Neural progenitor cell (in vitro differentiated cells): ENCODE results near the gene SEC22A. TPM values are rescaled to one million over a fixed set of nuclear protein-coding genes. Genes with fewer than 3 reads are reported as not detected.

Experiments used
- DNase-seq: peaks from one replicate; pipeline ENCODE4 v3.0.0-alpha.2; 2016; ENCODE audit warnings: low spot score
- H2AFZ ChIP-seq: fragments of 200-600 bp; sonication (generic); replicated peaks from 2 replicates; pipeline ENCODE4 v1.6.1; 2016; ENCODE audit warnings: antibody characterized with exemption
- H3F3A ChIP-seq: fragments of 200-600 bp; sonication (generic); 2 replicates; pipeline ENCODE4 v1.6.1; 2016; ENCODE audit warnings: antibody characterized with exemption, low read depth
- H3K27ac ChIP-seq: fragments of 200-600 bp; sonication (generic); 2 replicates; pipeline ENCODE4 v1.5.1; 2016; ENCODE audit warnings: mild to moderate bottlenecking
- H3K27me3 ChIP-seq: fragments of 200-600 bp; sonication (generic); 2 replicates; pipeline ENCODE4 v1.6.1; 2016; ENCODE audit warnings: mild to moderate bottlenecking, moderate library complexity
- H3K36me3 ChIP-seq: fragments of 200-600 bp; sonication (generic); 2 replicates; pipeline ENCODE4 v1.5.1; 2016
- H3K4me1 ChIP-seq: fragments of 200-600 bp; sonication (generic); 2 replicates; pipeline ENCODE4 v1.6.1; 2016; ENCODE audit warnings: mixed run types
- H3K4me2 ChIP-seq: fragments of 200-600 bp; sonication (generic); 2 replicates; pipeline ENCODE4 v1.6.1; 2016
- H3K4me3 ChIP-seq: fragments of 200-600 bp; sonication (generic); 2 replicates; pipeline ENCODE4 v1.5.1; 2016
- H3K79me2 ChIP-seq: fragments of 200-600 bp; sonication (generic); 2 replicates; pipeline ENCODE4 v1.6.1; 2016; ENCODE audit warnings: low read depth
- H3K9ac ChIP-seq: fragments of 200-600 bp; sonication (generic); 2 replicates; pipeline ENCODE4 v1.6.1; 2016
- H3K9me3 ChIP-seq: fragments of 200-600 bp; sonication (generic); 2 replicates; pipeline ENCODE4 v1.5.1; 2016; ENCODE audit warnings: low read depth
- H4K20me1 ChIP-seq: fragments of 200-600 bp; sonication (generic); 2 replicates; pipeline ENCODE4 v1.6.1; 2016; ENCODE audit warnings: low read depth
- H3K27ac Mint-ChIP-seq: 3 replicates; pipeline ENCODE4 v1.8.0; 2021; ENCODE audit warnings: mixed read lengths
- H3K27me3 Mint-ChIP-seq: 2 replicates; pipeline ENCODE4 v1.8.0; 2022; ENCODE audit warnings: low read depth, mild to moderate bottlenecking, inconsistent platforms, moderate library complexity, mixed read lengths; ENCODE audit not compliant: insufficient read depth
- H3K36me3 Mint-ChIP-seq: 3 replicates; pipeline ENCODE4 v1.8.0; 2021; ENCODE audit warnings: mixed read lengths
- H3K4me1 Mint-ChIP-seq: 3 replicates; pipeline ENCODE4 v1.8.0; 2021; ENCODE audit warnings: mixed read lengths
- H3K4me3 Mint-ChIP-seq: 3 replicates; pipeline ENCODE4 v1.8.0; 2021; ENCODE audit warnings: mild to moderate bottlenecking, moderate library complexity, mixed read lengths
- H3K9me3 Mint-ChIP-seq: 3 replicates; pipeline ENCODE4 v1.8.0; 2020; ENCODE audit warnings: mixed read lengths
- CTCF ChIP-seq: fragments of 200-600 bp; sonication (generic); IDR thresholded peaks from 2 replicates; pipeline ENCODE4 v1.5.1; 2017; ENCODE audit warnings: antibody characterized with exemption, mild to moderate bottlenecking
- EZH2 ChIP-seq: fragments of 200-600 bp; sonication (generic); IDR thresholded peaks from 2 replicates; pipeline ENCODE4 v1.6.1; 2017; ENCODE audit warnings: antibody characterized with exemption, mild to moderate bottlenecking, moderate library complexity
- EZH2phosphoT487 ChIP-seq: fragments of 200-600 bp; sonication (generic); IDR thresholded peaks from 2 replicates; pipeline ENCODE4 v1.6.1; 2017; ENCODE audit warnings: antibody characterized with exemption
- total RNA-seq: library from RNA; depleted of rRNA; stranded (reverse); fragments of >200 nt; gene quantifications from 2 replicates; pipeline ENCODE4 v1.2.3, GENCODE V29; 2015; ENCODE audit warnings: low replicate concordance

The SEC22A gene
- total RNA-seq, 1 donor from 2014 or later: 26.4 TPM

- no peaks in the 10 kb centered on the region for H3K79me2 ChIP-seq
- Mint-ChIP-seq H3K27me3 (no peaks in the 10 kb centered on the region), H3K9me3 (peaks cover 5% of the 10 kb centered on the region)
These were observed 61.1 kb downstream of the SEC22A start for GRCh38 chr3:123262868-123263267.

GRCh38 chr3:123263941-123264340, 62.2 kb downstream of the SEC22A start:
- no peak overlapping the region for H3K27ac Mint-ChIP-seq
- TF ChIP-seq CTCF: no peak
- TF ChIP-seq EZH2phosphoT487: no peak
- no peak for TF ChIP-seq EZH2
- H3K4me3 Mint-ChIP-seq: no peak overlapping the region

More at GRCh38 chr3:123262868-123263267, 61.1 kb downstream of the SEC22A start:
- no peak overlapping the region for H3K4me3 ChIP-seq
- no peak overlapping the region for H3K9ac ChIP-seq
- H3K27ac ChIP-seq: no peak overlapping the region
- no peaks in the 10 kb centered on the region for H3F3A ChIP-seq
- no peak overlapping the region for H2AFZ ChIP-seq
- Mint-ChIP-seq H3K4me3 (no peak overlapping the region), H3K36me3 (peaks cover 19% of the 10 kb centered on the region), H3K4me1 (no peaks in the 10 kb centered on the region), H3K27ac (no peak overlapping the region)
- H3K36me3 ChIP-seq: no peaks in the 10 kb centered on the region
- no peaks in the 10 kb centered on the region for H3K27me3 ChIP-seq
- no peaks in the 10 kb centered on the region for H4K20me1 ChIP-seq
- no peak for TF ChIP-seq EZH2phosphoT487
- TF ChIP-seq CTCF: no peak
- TF ChIP-seq EZH2: no peak
- no peak for DNase-seq
- no peak overlapping the region for H3K4me2 ChIP-seq
- no peaks in the 10 kb centered on the region for H3K9me3 ChIP-seq
- no peaks in the 10 kb centered on the region for H3K4me1 ChIP-seq

GRCh38 chr3:123267821-123268220, 66.1 kb downstream of the SEC22A start:
- H3K27ac Mint-ChIP-seq: no peak overlapping the region
- Histone ChIP-seq H4K20me1 (no peaks in the 10 kb centered on the region), H3K79me2 (no peaks in the 10 kb centered on the region), H3K9ac (no peak overlapping the region), H3K27me3 (no peaks in the 10 kb centered on the region), H3K4me1 (no peaks in the 10 kb centered on the region), H3F3A (no peaks in the 10 kb centered on the region), H3K4me3 (no peak overlapping the region), H2AFZ (no peak overlapping the region), H3K36me3 (no peaks in the 10 kb centered on the region), H3K27ac (no peak overlapping the region), H3K4me2 (no peak overlapping the region), H3K9me3 (no peaks in the 10 kb centered on the region)
- peaks cover 25% of the 10 kb centered on the region for H3K36me3 Mint-ChIP-seq
- DNase-seq: no peak
- H3K27me3 Mint-ChIP-seq: no peaks in the 10 kb centered on the region
- H3K4me1 Mint-ChIP-seq: no peaks in the 10 kb centered on the region
- peaks cover 5% of the 10 kb centered on the region for H3K9me3 Mint-ChIP-seq
- TF ChIP-seq EZH2phosphoT487: no peak
- peak; percentile 28 for TF ChIP-seq CTCF
- H3K4me3 Mint-ChIP-seq: no peak overlapping the region

More at GRCh38 chr3:123263941-123264340, 62.2 kb downstream of the SEC22A start:
- Histone ChIP-seq H3K4me2 (no peak overlapping the region), H3K27me3 (no peaks in the 10 kb centered on the region), H3K36me3 (no peaks in the 10 kb centered on the region), H4K20me1 (no peaks in the 10 kb centered on the region), H3K9me3 (no peaks in the 10 kb centered on the region), H3K9ac (no peak overlapping the region), H2AFZ (no peak overlapping the region), H3K27ac (no peak overlapping the region), H3K4me1 (no peaks in the 10 kb centered on the region), H3K79me2 (no peaks in the 10 kb centered on the region), H3K4me3 (no peak overlapping the region), H3F3A (no peaks in the 10 kb centered on the region)
- Mint-ChIP-seq H3K27me3 (no peaks in the 10 kb centered on the region), H3K9me3 (peaks cover 5% of the 10 kb centered on the region), H3K4me1 (no peaks in the 10 kb centered on the region), H3K36me3 (peaks cover 19% of the 10 kb centered on the region)
- no peak for DNase-seq
